HG03469 (cell line): ENCODE data around the gene SCAF1.

Experiments used
- ATAC-seq: cut with Tn5 transposase; IDR thresholded peaks from one replicate; pipeline ENCODE4 v1.9.1; 2021; ENCODE audit warnings: mild to moderate bottlenecking, moderate library complexity, moderate number of reproducible peaks; ENCODE audit not compliant: unreplicated experiment

SCAF1 gene, protein sequence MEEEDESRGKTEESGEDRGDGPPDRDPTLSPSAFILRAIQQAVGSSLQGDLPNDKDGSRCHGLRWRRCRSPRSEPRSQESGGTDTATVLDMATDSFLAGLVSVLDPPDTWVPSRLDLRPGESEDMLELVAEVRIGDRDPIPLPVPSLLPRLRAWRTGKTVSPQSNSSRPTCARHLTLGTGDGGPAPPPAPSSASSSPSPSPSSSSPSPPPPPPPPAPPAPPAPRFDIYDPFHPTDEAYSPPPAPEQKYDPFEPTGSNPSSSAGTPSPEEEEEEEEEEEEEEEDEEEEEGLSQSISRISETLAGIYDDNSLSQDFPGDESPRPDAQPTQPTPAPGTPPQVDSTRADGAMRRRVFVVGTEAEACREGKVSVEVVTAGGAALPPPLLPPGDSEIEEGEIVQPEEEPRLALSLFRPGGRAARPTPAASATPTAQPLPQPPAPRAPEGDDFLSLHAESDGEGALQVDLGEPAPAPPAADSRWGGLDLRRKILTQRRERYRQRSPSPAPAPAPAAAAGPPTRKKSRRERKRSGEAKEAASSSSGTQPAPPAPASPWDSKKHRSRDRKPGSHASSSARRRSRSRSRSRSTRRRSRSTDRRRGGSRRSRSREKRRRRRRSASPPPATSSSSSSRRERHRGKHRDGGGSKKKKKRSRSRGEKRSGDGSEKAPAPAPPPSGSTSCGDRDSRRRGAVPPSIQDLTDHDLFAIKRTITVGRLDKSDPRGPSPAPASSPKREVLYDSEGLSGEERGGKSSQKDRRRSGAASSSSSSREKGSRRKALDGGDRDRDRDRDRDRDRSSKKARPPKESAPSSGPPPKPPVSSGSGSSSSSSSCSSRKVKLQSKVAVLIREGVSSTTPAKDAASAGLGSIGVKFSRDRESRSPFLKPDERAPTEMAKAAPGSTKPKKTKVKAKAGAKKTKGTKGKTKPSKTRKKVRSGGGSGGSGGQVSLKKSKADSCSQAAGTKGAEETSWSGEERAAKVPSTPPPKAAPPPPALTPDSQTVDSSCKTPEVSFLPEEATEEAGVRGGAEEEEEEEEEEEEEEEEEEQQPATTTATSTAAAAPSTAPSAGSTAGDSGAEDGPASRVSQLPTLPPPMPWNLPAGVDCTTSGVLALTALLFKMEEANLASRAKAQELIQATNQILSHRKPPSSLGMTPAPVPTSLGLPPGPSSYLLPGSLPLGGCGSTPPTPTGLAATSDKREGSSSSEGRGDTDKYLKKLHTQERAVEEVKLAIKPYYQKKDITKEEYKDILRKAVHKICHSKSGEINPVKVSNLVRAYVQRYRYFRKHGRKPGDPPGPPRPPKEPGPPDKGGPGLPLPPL

GRCh38 chr19:49641688-49642491, at the start of gene SCAF1:
TSS of gene SCAF1 (plus strand) at chr19:49642209. CDS start at chr19:49645027, 2,818 bp downstream.
- peak; percentile 37 for ATAC-seq

GRCh38 chr19:49592486-49593232, 49.4 kb upstream of the SCAF1 start:
- ATAC-seq = no peak

- peak; percentile 42 for ATAC-seq
These were observed 48.5 kb upstream of the SCAF1 start for GRCh38 chr19:49593233-49594113.

- no peak for ATAC-seq
These were observed 47.6 kb upstream of the SCAF1 start for GRCh38 chr19:49594157-49594992.

DNA sequence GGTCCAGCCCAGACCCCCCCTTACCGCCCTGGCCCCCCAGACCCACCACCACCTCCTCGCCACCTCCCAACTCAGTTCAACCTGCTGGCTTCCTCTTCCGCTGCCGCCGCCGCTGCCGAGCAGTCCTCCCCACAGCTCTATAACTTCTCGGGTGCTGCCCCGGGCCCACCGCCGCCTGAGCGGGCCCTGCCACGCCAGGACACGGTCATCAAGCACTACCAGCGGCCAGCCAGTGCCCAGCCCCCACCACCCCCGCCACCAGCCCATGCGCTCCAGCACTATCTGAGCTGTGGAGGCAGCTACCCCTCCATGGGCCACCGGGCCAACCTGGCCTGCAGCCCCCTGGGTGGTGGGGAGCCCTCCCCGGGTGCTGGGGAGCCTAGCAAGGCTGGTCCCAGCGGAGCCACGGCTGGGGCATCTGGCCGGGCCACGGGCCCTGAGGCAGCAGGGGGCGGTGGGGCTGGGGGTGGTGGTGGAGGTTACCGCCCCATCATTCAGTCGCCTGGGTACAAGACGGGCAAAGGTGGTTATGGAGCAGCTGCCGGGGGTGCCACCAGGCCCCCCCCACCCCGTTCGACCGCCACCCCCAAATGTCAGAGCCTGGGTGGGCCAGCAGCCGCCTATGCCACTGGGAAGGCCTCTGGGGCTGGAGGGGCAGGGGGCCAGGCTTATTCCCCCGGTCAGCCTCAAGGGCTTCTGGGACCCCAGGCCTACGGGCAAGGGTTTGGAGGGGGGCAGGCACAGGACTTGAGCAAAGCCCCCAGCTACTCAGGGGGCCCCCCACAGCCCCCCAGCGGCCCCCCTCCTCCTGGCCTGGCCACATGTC, 46.8 kb upstream of the SCAF1 start:
- ATAC-seq = no peak

DNA sequence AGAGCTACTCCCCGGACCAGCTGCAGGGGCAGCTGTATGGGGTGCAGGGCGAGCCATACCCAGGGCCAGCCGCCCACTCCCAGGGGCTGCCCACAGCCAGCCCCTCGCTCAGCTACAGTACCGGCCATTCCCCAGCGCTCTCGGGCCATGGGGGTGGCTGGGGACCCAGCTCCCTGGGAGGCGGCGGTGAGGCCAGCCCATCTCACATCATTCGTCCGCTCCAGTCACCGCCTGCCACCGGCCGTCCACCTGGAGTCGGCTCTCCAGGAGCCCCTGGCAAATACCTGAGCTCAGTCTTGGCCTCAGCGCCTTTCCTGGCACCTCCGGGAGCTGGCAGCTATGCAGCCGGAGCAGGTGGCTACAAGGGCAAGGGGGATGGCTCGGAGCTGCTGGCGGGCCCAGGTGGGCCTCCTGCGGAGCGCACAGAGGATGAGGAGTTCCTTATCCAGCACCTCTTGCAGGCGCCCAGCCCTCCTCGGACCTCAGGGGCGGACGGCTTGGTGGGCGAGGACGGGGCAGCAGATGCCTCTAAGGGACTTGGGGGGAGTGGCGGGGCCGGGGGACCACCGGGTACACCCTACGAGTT, 46.1 kb upstream of the SCAF1 start:
- no peak for ATAC-seq

DNA sequence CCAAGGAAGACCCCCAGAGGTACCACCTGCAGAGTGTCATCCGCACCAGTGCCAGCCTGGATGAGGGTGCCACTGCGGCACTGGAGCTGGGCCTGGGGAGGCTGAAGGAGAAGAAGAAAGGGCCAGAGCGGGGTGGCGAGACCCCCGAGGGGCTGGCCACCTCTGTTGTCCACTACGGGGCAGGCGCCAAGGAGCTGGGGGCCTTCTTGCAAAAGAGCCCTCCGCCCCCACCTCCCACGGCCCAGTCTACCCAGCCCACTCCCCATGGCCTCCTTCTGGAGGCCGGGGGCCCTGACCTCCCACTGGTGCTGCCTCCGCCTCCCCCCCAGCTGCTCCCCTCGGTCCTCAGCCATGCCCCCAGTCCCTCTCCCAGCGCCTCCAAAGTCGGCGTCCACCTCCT, 45.6 kb upstream of the SCAF1 start:
- ATAC-seq = no peak

- no peak for ATAC-seq
These were observed 44.9 kb upstream of the SCAF1 start for GRCh38 chr19:49596954-49597702.

- no peak for ATAC-seq
These were observed 44.4 kb upstream of the SCAF1 start for GRCh38 chr19:49597703-49597974.

- no peak for ATAC-seq
These were observed 42.4 kb upstream of the SCAF1 start for GRCh38 chr19:49599378-49600295.

GRCh38 chr19:49601482-49602038, 40.4 kb upstream of the SCAF1 start:
- no peak for ATAC-seq

GRCh38 chr19:49602806-49603205, 39.2 kb upstream of the SCAF1 start:
- ATAC-seq = no peak

DNA sequence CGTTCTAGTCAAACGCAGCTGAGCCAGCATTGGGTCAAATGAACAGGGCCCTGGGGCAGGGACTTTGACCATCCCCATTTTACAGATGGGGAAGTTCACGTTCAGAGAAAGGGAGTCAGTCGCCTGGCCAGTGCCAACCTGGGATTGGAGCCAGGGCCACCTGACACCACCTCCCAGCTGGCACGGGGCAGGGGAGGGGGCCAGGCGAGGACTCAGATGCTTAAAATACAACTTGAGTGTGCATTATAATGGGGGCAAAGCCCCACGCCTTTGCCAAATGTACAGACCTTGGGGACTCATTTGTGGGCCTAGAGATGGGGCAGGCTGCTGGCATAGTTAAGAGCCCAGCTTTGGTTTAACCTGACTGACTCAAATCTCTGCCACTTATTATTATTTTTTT, 36.4 kb upstream of the SCAF1 start:
- ATAC-seq = no peak

DNA sequence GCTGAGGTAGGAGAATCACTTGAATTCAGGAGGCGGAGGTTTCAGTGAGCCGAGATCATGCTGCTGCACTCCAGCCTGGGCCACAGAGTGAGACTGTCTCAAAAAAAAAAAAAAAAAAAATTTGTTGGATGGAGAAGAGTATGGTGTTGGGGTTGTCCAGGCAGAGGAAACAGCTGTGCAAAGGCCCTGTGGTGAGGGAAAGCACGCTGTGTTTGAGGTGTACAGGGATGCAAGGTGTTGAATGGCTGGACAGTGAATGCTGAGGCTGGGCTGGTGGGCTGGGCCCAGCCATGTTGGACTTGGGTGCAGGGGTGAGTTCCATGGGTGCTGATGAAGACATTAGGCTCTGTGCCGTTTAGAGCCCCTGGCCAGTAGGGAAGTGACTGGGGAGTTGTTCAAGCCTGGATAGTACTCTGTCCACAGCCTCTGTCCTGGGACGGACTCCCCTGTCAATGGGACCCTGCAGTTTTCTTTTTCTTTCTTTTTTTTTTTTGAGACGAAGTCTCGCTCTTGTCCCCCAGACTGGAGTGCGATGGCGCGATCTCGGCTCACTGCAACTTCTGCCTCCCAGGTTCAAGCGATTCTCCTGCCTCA, 32.4 kb upstream of the SCAF1 start:
- ATAC-seq = no peak
